GM23338 (cell line): ENCODE measurements around the gene MTURN. TPM values are rescaled to one million over a fixed set of nuclear protein-coding genes. Genes with fewer than 3 reads are reported as not detected.

Experiments
- ATAC-seq: fragments of 200-7000 bp; cut with Tn5 transposase; 3 replicates; pipeline ENCODE4 v1.9.1; 2020
- DNase-seq: peaks from one replicate; pipeline ENCODE4 v3.0.0-alpha.2; 2015; ENCODE audit warnings: low spot score
- H2AFZ ChIP-seq: fragments of 200-600 bp; sonication (generic); 2 replicates; pipeline ENCODE4 v1.8.0; 2016; ENCODE audit warnings: antibody characterized with exemption, mild to moderate bottlenecking, moderate library complexity
- H3F3A ChIP-seq: fragments of 200-600 bp; sonication (generic); replicated peaks from 2 replicates; pipeline ENCODE4 v1.8.0; 2017; ENCODE audit warnings: antibody characterized with exemption, mixed run types, low read depth
- H3K27ac ChIP-seq: fragments of 200-600 bp; sonication (generic); 2 replicates; pipeline ENCODE4 v1.6.1; 2016; ENCODE audit warnings: low read depth
- H3K27me3 ChIP-seq: fragments of 200-600 bp; sonication (generic); 2 replicates; pipeline ENCODE4 v1.8.0; 2016; ENCODE audit warnings: mild to moderate bottlenecking, mixed run types, moderate library complexity; ENCODE audit not compliant: insufficient read depth
- H3K36me3 ChIP-seq: fragments of 200-600 bp; sonication (generic); 2 replicates; pipeline ENCODE4 v1.8.0; 2016; ENCODE audit warnings: mild to moderate bottlenecking; ENCODE audit not compliant: insufficient read depth
- H3K4me1 ChIP-seq: fragments of 200-600 bp; sonication (generic); 2 replicates; pipeline ENCODE4 v1.8.0; 2016; ENCODE audit warnings: mild to moderate bottlenecking, moderate library complexity; ENCODE audit not compliant: insufficient read depth
- H3K4me2 ChIP-seq: fragments of 200-600 bp; sonication (generic); 2 replicates; pipeline ENCODE4 v1.7.1; 2017; ENCODE audit warnings: mixed run types
- H3K4me3 ChIP-seq: fragments of 200-600 bp; sonication (generic); 2 replicates; pipeline ENCODE4 v1.6.1; 2016; ENCODE audit warnings: mixed run types
- H3K79me2 ChIP-seq: fragments of 200-600 bp; sonication (generic); replicated peaks from 2 replicates; pipeline ENCODE4 v1.8.0; 2017; ENCODE audit warnings: mild to moderate bottlenecking; ENCODE audit not compliant: insufficient read depth
- H3K9me2 ChIP-seq: fragments of 200-600 bp; sonication (generic); 2 replicates; pipeline ENCODE4 v1.8.0; 2017; ENCODE audit not compliant: insufficient read depth
- H4K20me1 ChIP-seq: fragments of 200-600 bp; sonication (generic); replicated peaks from 2 replicates; pipeline ENCODE4 v1.8.0; 2017; ENCODE audit warnings: mild to moderate bottlenecking; ENCODE audit not compliant: insufficient read depth
- H3K27ac Mint-ChIP-seq: 2 replicates; pipeline ENCODE4 v1.8.0; 2020; ENCODE audit warnings: inconsistent platforms, mild to moderate bottlenecking, moderate library complexity, mixed read lengths
- H3K27me3 Mint-ChIP-seq: 3 replicates; pipeline ENCODE4 v1.8.0; 2022; ENCODE audit warnings: low read depth, mild to moderate bottlenecking, moderate library complexity, mixed read lengths, inconsistent platforms; ENCODE audit not compliant: insufficient read depth, poor library complexity
- H3K36me3 Mint-ChIP-seq: 3 replicates; pipeline ENCODE4 v1.8.0; 2021; ENCODE audit warnings: low read depth, mild to moderate bottlenecking, inconsistent platforms, moderate library complexity, mixed read lengths
- H3K4me1 Mint-ChIP-seq: 3 replicates; pipeline ENCODE4 v1.8.0; 2020; ENCODE audit warnings: mild to moderate bottlenecking, inconsistent platforms, mixed read lengths
- H3K4me3 Mint-ChIP-seq: 3 replicates; pipeline ENCODE4 v1.8.0; 2021; ENCODE audit warnings: moderate library complexity, mild to moderate bottlenecking, inconsistent platforms, mixed read lengths
- H3K9me3 Mint-ChIP-seq: 3 replicates; pipeline ENCODE4 v1.8.0; 2020; ENCODE audit warnings: moderate library complexity, mild to moderate bottlenecking, inconsistent platforms, mixed read lengths
- EZH2 ChIP-seq: fragments of 200-600 bp; sonication (generic); IDR thresholded peaks from one replicate; pipeline ENCODE4 v1.8.0; 2017; ENCODE audit warnings: antibody characterized with exemption, mild to moderate bottlenecking, low read depth; ENCODE audit not compliant: unreplicated experiment
- NANOG ChIP-seq: IDR thresholded peaks from 2 replicates; pipeline ENCODE4 v1.6.1; 2016; ENCODE audit warnings: antibody characterized with exemption, borderline replicate concordance
- REST ChIP-seq: IDR thresholded peaks from one replicate; pipeline ENCODE4 v1.6.1; 2018; ENCODE audit warnings: antibody characterized with exemption; ENCODE audit not compliant: unreplicated experiment
- ZNF331 ChIP-seq: fragments of 250-450 bp; sonication (Bioruptor Pico); IDR thresholded peaks from 2 replicates; pipeline ENCODE4 v1.5.0; 2020; ENCODE audit warnings: low read depth, mild to moderate bottlenecking, moderate library complexity
- ZNF462 ChIP-seq: fragments of 250-450 bp; sonication (Bioruptor Pico); IDR thresholded peaks from 2 replicates; pipeline ENCODE4 v1.5.0; 2020; ENCODE audit warnings: mild to moderate bottlenecking, moderate library complexity
- polyA plus RNA-seq: library from polyadenylated mRNA; unstranded; fragments of >200 nt; fragmentation: Nextera tagmentation; extraction: Ambion mirVana; gene quantifications from 2 replicates; pipeline ENCODE4 v1.2.1, GENCODE V29; 2016
- total RNA-seq: library from RNA; depleted of rRNA; stranded (reverse); fragments of >200 nt; shearing (Covaris generic); gene quantifications from 2 replicates; pipeline ENCODE4 v1.2.3, GENCODE V29; 2014

Gene MTURN
- total and polyA plus RNA-seq, 2 experiments from 2014 or later, result 3.1 to 8.7 TPM

GRCh38 chr7:30115709-30116297 is 19.0 kb upstream of the MTURN start (continued):
- TF ChIP-seq ZNF462 (CRISPR knock-in tag), result no peak
- TF ChIP-seq NANOG, result no peak
- TF ChIP-seq EZH2, result no peak
- no peak for TF ChIP-seq REST

- Histone ChIP-seq H3K27ac (peak overlapping the region; percentile 84), H3K79me2 (no peaks in the 10 kb centered on the region), H3K4me2 (no peak overlapping the region), H3K4me3 (no peak overlapping the region), H2AFZ (no peak overlapping the region), H3F3A (peaks cover 26% of the 10 kb centered on the region), H4K20me1 (no peaks in the 10 kb centered on the region), H3K27me3 (no peaks in the 10 kb centered on the region), H3K9me2 (no peaks in the 10 kb centered on the region), H3K4me1 (no peaks in the 10 kb centered on the region), H3K36me3 (no peaks in the 10 kb centered on the region)
- peaks cover 15% of the 10 kb centered on the region for H3K36me3 Mint-ChIP-seq
- H3K27me3 Mint-ChIP-seq, result peaks cover 2% of the 10 kb centered on the region
- H3K4me3 Mint-ChIP-seq, result no peak overlapping the region
- H3K9me3 Mint-ChIP-seq, result peaks cover 30% of the 10 kb centered on the region
- ATAC-seq, result peak; percentile 31; the same call in 2 of the 3 replicates
- H3K4me1 Mint-ChIP-seq, result no peaks in the 10 kb centered on the region
- H3K27ac Mint-ChIP-seq, result no peak overlapping the region
- DNase-seq, result peak; percentile 13
- TF ChIP-seq ZNF331, result no peak
- TF ChIP-seq ZNF462 (CRISPR knock-in tag), result no peak
Observed at GRCh38 chr7:30116771-30117170, 18.0 kb upstream of the MTURN start.
